SK-N-MC (cell line): ENCODE data around the gene C9orf43.

Source experiments
- EZH2 ChIP-seq: fragments of 200-600 bp; sonication (generic); IDR thresholded peaks from one replicate; pipeline ENCODE4 v1.6.1; 2017; ENCODE audit warnings: antibody characterized with exemption
- FOXP2 ChIP-seq: optimal IDR thresholded peaks from 2 replicates; pipeline ENCODE3; 2011; ENCODE audit warnings: mild to moderate bottlenecking, moderate library complexity; ENCODE audit not compliant: insufficient read depth; ENCODE audit errors: extremely low read length, control extremely low read depth
- POLR2AphosphoS5 ChIP-seq: IDR thresholded peaks from 2 replicates; pipeline ENCODE4 v1.6.1; 2012; ENCODE audit warnings: mild to moderate bottlenecking, low read depth, low read length, borderline replicate concordance

DNA sequence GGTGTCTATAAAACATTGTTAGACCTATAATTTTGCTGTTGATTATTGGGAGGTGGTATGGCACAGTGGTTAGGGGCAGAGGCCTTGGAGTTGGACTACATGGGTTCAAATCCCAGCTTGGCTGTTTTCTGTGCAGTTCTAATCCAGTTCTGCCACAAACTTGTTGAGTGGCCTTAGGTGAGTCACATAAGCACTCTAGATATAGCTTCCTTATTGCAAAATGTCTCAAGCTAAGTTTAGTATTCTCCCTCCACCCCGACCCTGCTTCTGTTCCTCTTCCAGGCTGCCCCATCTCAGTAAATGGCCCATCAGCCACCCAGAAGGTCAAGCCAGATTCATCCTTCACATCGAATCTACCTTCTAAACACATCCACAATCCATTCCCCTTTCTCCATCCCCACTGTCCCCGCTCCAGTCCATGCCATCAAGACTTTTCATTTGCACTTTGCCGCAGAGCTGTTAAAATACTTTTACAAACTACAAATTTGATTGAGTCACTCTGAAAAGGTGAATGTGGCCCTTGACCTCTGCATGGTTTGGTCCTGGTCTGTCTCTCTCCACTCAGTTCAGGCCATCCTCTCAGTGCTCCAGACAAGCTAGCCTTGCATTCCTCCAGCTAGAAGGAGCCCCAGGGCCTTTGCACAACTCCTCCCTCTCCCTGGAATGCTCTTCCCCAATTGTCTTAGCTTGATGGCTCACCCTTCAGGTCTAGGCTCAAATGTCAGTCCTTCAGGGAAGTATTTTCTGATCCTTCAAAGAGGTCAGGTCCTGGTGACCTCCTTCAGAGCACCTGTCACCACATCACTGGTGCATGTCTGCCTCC lies 23.8 kb upstream of the C9orf43 start:
- TF ChIP-seq POLR2AphosphoS5 (no peak), EZH2 (no peak), FOXP2 (no peak)
